Endodermal cell (in vitro differentiated cells): ENCODE results near the gene EML2. TPM values are rescaled to one million over a fixed set of nuclear protein-coding genes. Genes with fewer than 3 reads are reported as not detected.

Experiments
- DNase-seq: peaks from one replicate; pipeline ENCODE4 v3.0.0-alpha.2; 2017
- H3K27ac ChIP-seq: 2 replicates; pipeline ENCODE4 v1.5.1; 2013; ENCODE audit warnings: mild to moderate bottlenecking, low read depth, low read length, moderate library complexity
- H3K27me3 ChIP-seq: 2 replicates; pipeline ENCODE4 v1.6.1; 2013; ENCODE audit warnings: mild to moderate bottlenecking, low read length, moderate library complexity; ENCODE audit not compliant: insufficient read depth, control insufficient read depth, poor library complexity, severe bottlenecking
- H3K36me3 ChIP-seq: 2 replicates; pipeline ENCODE4 v1.7.0; 2013; ENCODE audit warnings: mild to moderate bottlenecking, low read length, moderate library complexity; ENCODE audit not compliant: control insufficient read depth, insufficient read depth
- H3K4me1 ChIP-seq: one replicate; pipeline ENCODE4 v1.7.0; 2013; ENCODE audit warnings: low read length; ENCODE audit not compliant: control insufficient read depth, insufficient read depth
- H3K4me3 ChIP-seq: 2 replicates; pipeline ENCODE4 v1.5.1; 2013; ENCODE audit warnings: mild to moderate bottlenecking, low read length, moderate library complexity
- H3K9ac ChIP-seq: 2 replicates; pipeline ENCODE4 v1.6.1; 2013; ENCODE audit warnings: mild to moderate bottlenecking, low read length, moderate library complexity; ENCODE audit not compliant: poor library complexity, severe bottlenecking; ENCODE audit errors: extremely low read depth
- H3K9me3 ChIP-seq: 2 replicates; pipeline ENCODE4 v1.6.1; 2013; ENCODE audit warnings: mild to moderate bottlenecking, low read length, moderate library complexity; ENCODE audit not compliant: control insufficient read depth
- H3K27ac Mint-ChIP-seq: 2 replicates; pipeline ENCODE4 v1.8.0; 2020; ENCODE audit warnings: mixed read lengths
- H3K27me3 Mint-ChIP-seq: 2 replicates; pipeline ENCODE4 v1.8.0; 2021; ENCODE audit warnings: mild to moderate bottlenecking, mixed read lengths; ENCODE audit not compliant: insufficient read depth
- H3K36me3 Mint-ChIP-seq: 2 replicates; pipeline ENCODE4 v1.8.0; 2020; ENCODE audit warnings: low read depth, mixed read lengths
- H3K4me1 Mint-ChIP-seq: 2 replicates; pipeline ENCODE4 v1.8.0; 2020; ENCODE audit warnings: mixed read lengths
- H3K4me3 Mint-ChIP-seq: 2 replicates; pipeline ENCODE4 v1.8.0; 2020; ENCODE audit warnings: mild to moderate bottlenecking, moderate library complexity, mixed read lengths
- H3K9me3 Mint-ChIP-seq: 2 replicates; pipeline ENCODE4 v1.8.0; 2020; ENCODE audit warnings: mild to moderate bottlenecking, mixed read lengths
- CTCF ChIP-seq: fragments of 200-600 bp; sonication (generic); conservative IDR thresholded peaks from 2 replicates; pipeline ENCODE4 v1.5.0; 2021; ENCODE audit warnings: antibody characterized with exemption, mild to moderate bottlenecking
- WGBS, 2 experiments: methylation state at CpG; one replicate each; pipeline versions ENCODE4 v1.1.5 to v1.1.7; 2013; ENCODE audit warnings: missing lambda C conversion rate in 2 of 2, mixed read lengths in 1 of 2; ENCODE audit not compliant: insufficient coverage in 1 of 2, insufficient read length in 1 of 2; 5-methylcytosine and 5-hydroxymethylcytosine counted together
- total RNA-seq, 2 donors: library from RNA; stranded (reverse); fragmentation: NEBNext Ultra II Directional in 1 of 2; extraction: Animal tissue kit (Norgen Biotek cat#: 25700) in 1 of 2; gene quantifications; 2 replicates in 1 of 2; 3 replicates in 1 of 2; pipeline ENCODE4 v1.2.1, GENCODE V29; 2021

The EML2 gene
- total RNA-seq, 2 donors from 2014 or later: 42.9 to 79.3 TPM

DNA sequence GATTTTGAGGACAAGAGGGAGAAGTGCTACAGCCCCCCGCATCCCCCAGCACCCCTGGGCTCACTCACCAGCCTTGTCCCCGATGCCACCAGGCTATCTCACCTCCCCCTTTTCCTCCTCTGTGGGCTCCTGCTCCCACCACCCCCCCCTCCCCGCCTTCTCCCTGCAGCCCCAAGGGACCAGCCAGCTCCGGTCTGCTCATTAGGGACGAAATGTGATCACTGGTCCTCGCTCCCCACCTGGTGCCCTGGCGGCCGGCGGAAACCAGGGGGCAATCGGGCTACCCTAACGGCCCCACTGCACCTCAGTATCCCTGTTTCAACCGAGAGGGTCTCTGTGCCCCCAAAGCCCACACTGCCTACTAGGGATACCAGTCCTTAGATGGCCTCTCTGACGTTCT is 39.9 kb downstream of the EML2 start:
- H3K9me3 ChIP-seq: no peaks in the 10 kb centered on the region
- peaks cover 62% of the 10 kb centered on the region for H3K27me3 ChIP-seq
- 48 to 51% methylated on average over 8 to 13 of the region's 13 CpGs for WGBS, 2 experiments
- H3K4me3 ChIP-seq: no peak overlapping the region
- H3K27ac ChIP-seq: no peak overlapping the region
- no peaks in the 10 kb centered on the region for H3K4me1 ChIP-seq
- no peak overlapping the region for H3K9ac ChIP-seq
- DNase-seq: no peak
- Mint-ChIP-seq H3K36me3 (no peaks in the 10 kb centered on the region), H3K27me3 (peaks cover 86% of the 10 kb centered on the region), H3K4me3 (no peak overlapping the region), H3K27ac (no peak overlapping the region), H3K9me3 (no peaks in the 10 kb centered on the region), H3K4me1 (peaks cover 6% of the 10 kb centered on the region)
- TF ChIP-seq CTCF: no peak
- H3K36me3 ChIP-seq: no peaks in the 10 kb centered on the region

- Histone ChIP-seq H3K9ac (no peak overlapping the region), H3K4me3 (no peak overlapping the region)
These were observed 40.8 kb downstream of the EML2 start for GRCh38 chr19:45598267-45599001.

DNA sequence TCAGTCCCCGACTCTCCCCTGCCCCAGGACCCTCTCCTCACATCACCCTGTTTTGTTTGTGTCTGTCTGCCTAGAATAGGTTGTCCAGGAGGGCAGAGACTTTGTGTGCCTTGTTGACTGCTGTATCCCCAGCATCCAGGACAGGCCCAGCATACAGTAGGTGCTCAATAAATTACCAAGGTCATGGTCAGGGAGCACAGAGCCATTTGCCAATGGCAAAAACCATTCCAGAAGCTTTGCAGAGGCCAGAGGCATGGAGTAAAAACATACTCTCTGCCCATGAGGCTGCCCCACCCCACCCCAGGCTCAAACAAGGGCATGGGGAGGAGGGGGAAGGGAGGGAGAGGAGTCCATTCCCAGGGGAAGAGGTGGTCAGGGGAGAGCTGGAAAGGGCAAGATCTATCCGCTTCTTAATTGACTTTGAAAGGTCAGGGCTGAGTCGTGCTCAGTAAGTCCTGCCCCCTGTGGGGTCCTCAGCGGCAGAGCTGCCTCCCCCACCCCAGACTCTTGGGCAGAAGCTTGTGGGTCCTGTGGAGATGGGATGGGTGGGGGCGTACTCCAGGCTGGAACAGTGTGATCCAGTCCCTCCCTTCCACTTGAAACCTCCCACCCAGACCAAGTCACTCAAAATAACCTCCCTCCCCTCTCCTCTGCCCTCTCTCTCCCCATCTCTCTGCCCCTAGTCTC is 41.6 kb downstream of the EML2 start:
- H3K9ac ChIP-seq: no peak overlapping the region
- H3K27ac ChIP-seq: no peak overlapping the region
- peak overlapping the region; percentile 32 for H3K4me3 Mint-ChIP-seq
- H3K9me3 ChIP-seq: no peaks in the 10 kb centered on the region
- DNase-seq: peak; percentile 60
- no peaks in the 10 kb centered on the region for H3K36me3 Mint-ChIP-seq
- H3K27ac Mint-ChIP-seq: no peak overlapping the region
- H3K36me3 ChIP-seq: no peaks in the 10 kb centered on the region
- H3K4me3 ChIP-seq: no peak overlapping the region
- TF ChIP-seq CTCF: no peak
- no peaks in the 10 kb centered on the region for H3K4me1 ChIP-seq
- peaks cover 62% of the 10 kb centered on the region for H3K27me3 ChIP-seq
- peaks cover 6% of the 10 kb centered on the region for H3K4me1 Mint-ChIP-seq
- H3K9me3 Mint-ChIP-seq: no peaks in the 10 kb centered on the region
- 20 to 40% methylated on average over 1 to 4 of the region's 5 CpGs for WGBS, 2 experiments
- peaks cover 75% of the 10 kb centered on the region for H3K27me3 Mint-ChIP-seq

More at GRCh38 chr19:45598267-45599001, 40.8 kb downstream of the EML2 start:
- no peak for DNase-seq
- Mint-ChIP-seq H3K27ac (no peak overlapping the region), H3K27me3 (peaks cover 80% of the 10 kb centered on the region), H3K9me3 (no peaks in the 10 kb centered on the region), H3K4me1 (peaks cover 6% of the 10 kb centered on the region), H3K4me3 (peak overlapping the region; percentile 32), H3K36me3 (no peaks in the 10 kb centered on the region)
- Histone ChIP-seq H3K27me3 (peaks cover 62% of the 10 kb centered on the region), H3K27ac (no peak overlapping the region), H3K4me1 (no peaks in the 10 kb centered on the region), H3K9me3 (no peaks in the 10 kb centered on the region), H3K36me3 (no peaks in the 10 kb centered on the region)
- TF ChIP-seq CTCF: no peak
- 32 to 37% methylated on average over 12 to 21 of the region's 22 CpGs for WGBS, 2 experiments
